ENCODE measurements around the gene INTS4. TPM values are rescaled to one million over a fixed set of nuclear protein-coding genes. Genes with fewer than 3 reads are reported as not detected.

Gene INTS4
- polyA plus RNA-seq, 1 donor (not counting 4 experiments of a cell fraction or from before 2014, with no cell fraction given) = 18.0 TPM

- no peaks in the 10 kb centered on the region for H3K9me3 ChIP-seq (ENCODE audit: control insufficient read depth, low read depth, low read length)
- H3K79me2 ChIP-seq (ENCODE audit: control insufficient read depth, insufficient read depth, low read length) = no peaks in the 10 kb centered on the region
- H3K4me1 ChIP-seq (ENCODE audit: control insufficient read depth, extremely low read depth, insufficient read depth, low read length) = peaks cover 5% of the 10 kb centered on the region
- no peak overlapping the region for H2AFZ ChIP-seq (ENCODE audit: control insufficient read depth, low read length)
- no peak overlapping the region for H3K4me2 ChIP-seq (ENCODE audit: control insufficient read depth, extremely low read depth, insufficient read depth, low read depth, low read length)
- no peak overlapping the region for H3K9ac ChIP-seq (ENCODE audit: control insufficient read depth, extremely low read depth, insufficient read depth, low read length)
- no peak for DNase-seq (ENCODE audit: low read depth, low spot score)
- TF ChIP-seq EZH2 (IDR thresholded peaks at IDR 0.05; ENCODE audit: low read length) = no peak
- TF ChIP-seq CTCF (optimal IDR thresholded peaks at IDR 0.05 in 1 of 3, IDR thresholded peaks at IDR 0.05 in 1 of 3, conservative IDR thresholded peaks at IDR 0.05 in 1 of 3; ENCODE audit: extremely low read depth in 1 of 3, insufficient read depth in 2 of 3, low read length in 3 of 3) = no peak
- dilution Hi-C loops (cut with MboI; ENCODE audit: extremely low pct_ligation_motif_present, low sequenced_read_pairs) = no loop called here
- H3K4me3 ChIP-seq (ENCODE audit: control insufficient read depth in 2 of 3, extremely low read depth in 1 of 3, insufficient read depth in 2 of 3, low read depth in 1 of 3, low read length in 3 of 3) = no peak overlapping the region
- no peaks in the 10 kb centered on the region for H3K36me3 ChIP-seq (ENCODE audit: control insufficient read depth in 2 of 2, extremely low read depth in 1 of 2, insufficient read depth in 2 of 2, low read length in 2 of 2)
- FAIRE-seq = no peak
- no peaks in the 10 kb centered on the region for H4K20me1 ChIP-seq (ENCODE audit: control insufficient read depth, extremely low read depth, insufficient read depth, low read length)
- no peaks in the 10 kb centered on the region for H3K9me1 ChIP-seq (ENCODE audit: control insufficient read depth, extremely low read depth, insufficient read depth, low read length)
- H3K27me3 ChIP-seq (ENCODE audit: control insufficient read depth, extremely low read depth, insufficient read depth, low read length) = no peaks in the 10 kb centered on the region
- H3K27ac ChIP-seq (ENCODE audit: control insufficient read depth, insufficient read depth, low read length) = no peak overlapping the region
These were observed 38.6 kb upstream of the INTS4 start for GRCh38 chr11:78033040-78033439.

- FAIRE-seq (no peak), DNase-seq (ENCODE audit: low read depth, low spot score) (no peak)
- Histone ChIP-seq H3K4me2 (ENCODE audit: control insufficient read depth, extremely low read depth, insufficient read depth, low read depth, low read length) (no peak overlapping the region), H2AFZ (ENCODE audit: control insufficient read depth, low read length) (no peak overlapping the region), H3K9me3 (ENCODE audit: control insufficient read depth, low read depth, low read length) (no peaks in the 10 kb centered on the region), H4K20me1 (ENCODE audit: control insufficient read depth, extremely low read depth, insufficient read depth, low read length) (no peaks in the 10 kb centered on the region), H3K79me2 (ENCODE audit: control insufficient read depth, insufficient read depth, low read length) (no peaks in the 10 kb centered on the region), H3K9ac (ENCODE audit: control insufficient read depth, extremely low read depth, insufficient read depth, low read length) (no peak overlapping the region), H3K4me1 (ENCODE audit: control insufficient read depth, extremely low read depth, insufficient read depth, low read length) (peaks cover 5% of the 10 kb centered on the region), H3K36me3 (ENCODE audit: control insufficient read depth in 2 of 2, extremely low read depth in 1 of 2, insufficient read depth in 2 of 2, low read length in 2 of 2) (no peaks in the 10 kb centered on the region), H3K9me1 (ENCODE audit: control insufficient read depth, extremely low read depth, insufficient read depth, low read length) (no peaks in the 10 kb centered on the region), H3K4me3 (ENCODE audit: control insufficient read depth in 2 of 3, extremely low read depth in 1 of 3, insufficient read depth in 2 of 3, low read depth in 1 of 3, low read length in 3 of 3) (no peak overlapping the region), H3K27me3 (ENCODE audit: control insufficient read depth, extremely low read depth, insufficient read depth, low read length) (no peaks in the 10 kb centered on the region), H3K27ac (ENCODE audit: control insufficient read depth, insufficient read depth, low read length) (no peak overlapping the region)
- dilution Hi-C loops (cut with MboI; ENCODE audit: extremely low pct_ligation_motif_present, low sequenced_read_pairs) = no loop called here
- TF ChIP-seq CTCF (optimal IDR thresholded peaks at IDR 0.05 in 1 of 3, IDR thresholded peaks at IDR 0.05 in 1 of 3, conservative IDR thresholded peaks at IDR 0.05 in 1 of 3; ENCODE audit: extremely low read depth in 1 of 3, insufficient read depth in 2 of 3, low read length in 3 of 3) (no peak), EZH2 (IDR thresholded peaks at IDR 0.05; ENCODE audit: low read length) (no peak)
These were observed 37.6 kb upstream of the INTS4 start for GRCh38 chr11:78032090-78032489.
